Umbilical cord (tissue), 2 donors: ENCODE data around the gene TXNRD2. TPM values are rescaled to one million over a fixed set of nuclear protein-coding genes. Genes with fewer than 3 reads are reported as not detected.
A peak's percentile ranks its signal among the peaks of the same experiment; 100 is the strongest.

Experiments
- DNase-seq: peaks from one replicate; pipeline ENCODE4 v3.0.0-alpha.2; 2015; ENCODE audit warnings: low spot score
- total RNA-seq: library from RNA; depleted of rRNA; stranded (reverse); fragments of >200 nt; gene quantifications from one replicate; pipeline ENCODE4 v1.2.3, GENCODE V29; 2014; ENCODE audit warnings: low replicate concordance; ENCODE audit not compliant: insufficient read depth

The TXNRD2 gene
- total RNA-seq, 1 donor from 2014 or later: 32.0 TPM

GRCh38 chr22:19980766-19981165, 39.1 kb upstream of the TXNRD2 start:
- no peak for DNase-seq

- DNase-seq: no peak
These were observed 38.3 kb upstream of the TXNRD2 start for GRCh38 chr22:19979712-19980493.

- DNase-seq: no peak
These were observed 37.1 kb upstream of the TXNRD2 start for GRCh38 chr22:19978748-19979147.

GRCh38 chr22:19977296-19978243, 36.0 kb upstream of the TXNRD2 start:
- no peak for DNase-seq

DNA sequence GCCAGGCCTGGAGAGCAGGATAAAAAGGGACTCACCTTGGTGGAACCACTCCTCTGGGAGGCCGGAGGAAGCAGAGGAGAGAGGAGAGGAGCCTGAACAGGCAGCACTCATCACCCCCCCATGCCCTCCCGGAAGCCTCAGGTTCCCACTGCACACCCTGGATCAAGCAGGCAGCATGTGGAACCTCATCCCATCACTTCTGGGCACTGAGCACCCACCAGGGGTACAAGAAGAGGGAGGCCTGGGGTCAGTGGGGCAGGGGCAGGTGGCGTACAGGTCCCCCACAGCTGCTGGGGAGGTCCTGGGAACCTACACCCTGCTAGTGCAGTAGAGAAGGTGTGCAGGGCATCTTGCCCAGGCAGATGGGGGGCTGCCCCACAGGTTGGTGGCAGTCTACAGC, 35.1 kb upstream of the TXNRD2 start:
- DNase-seq: no peak

DNA sequence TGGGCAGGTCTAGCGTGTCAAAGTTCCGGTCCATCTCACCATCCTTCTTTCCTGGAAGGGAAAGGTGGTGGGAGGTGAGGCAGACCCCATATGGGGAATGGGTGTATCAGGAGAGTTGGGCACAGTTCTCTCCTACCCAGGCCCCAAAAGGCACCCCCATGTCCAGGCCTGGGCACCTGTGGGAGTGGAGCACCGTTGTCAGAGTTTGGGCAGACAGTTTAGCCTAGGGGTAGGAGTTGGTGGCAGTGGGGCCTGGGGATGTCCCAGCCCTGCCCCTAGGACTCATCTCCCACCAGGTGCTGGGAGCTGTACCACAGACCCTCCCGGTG, 34.1 kb upstream of the TXNRD2 start:
- DNase-seq: no peak

- no peak for DNase-seq
These were observed 33.5 kb upstream of the TXNRD2 start for GRCh38 chr22:19974935-19975706.

DNA sequence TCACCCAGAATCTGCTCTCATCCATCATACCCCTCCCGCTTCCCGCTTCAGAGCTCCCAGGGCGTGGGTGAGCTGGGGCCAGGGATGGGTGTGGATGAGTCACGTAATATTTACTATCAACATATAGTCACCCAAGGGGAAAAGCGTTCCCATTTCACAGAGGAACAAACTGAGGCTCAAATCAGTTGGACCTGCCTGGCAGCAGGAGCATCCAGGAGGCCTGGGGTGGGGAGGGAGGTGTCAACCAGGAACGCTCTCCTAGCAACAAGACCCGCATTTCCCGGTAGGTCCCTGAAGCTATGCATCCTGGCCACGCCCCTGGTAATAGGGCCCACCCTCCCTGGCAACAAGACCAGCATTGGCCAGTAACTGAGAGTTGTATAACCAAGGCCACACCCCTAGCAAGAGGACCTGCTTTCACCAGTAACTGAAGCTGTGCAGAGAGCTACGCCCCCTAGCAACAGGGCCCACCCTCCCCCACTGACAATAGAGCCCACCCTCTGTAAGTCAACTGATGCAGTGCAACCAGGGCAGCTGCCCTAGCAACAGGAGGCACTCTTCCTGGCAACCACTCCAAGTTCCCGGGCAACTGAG, 32.7 kb upstream of the TXNRD2 start:
- DNase-seq: peak; percentile 63

DNA sequence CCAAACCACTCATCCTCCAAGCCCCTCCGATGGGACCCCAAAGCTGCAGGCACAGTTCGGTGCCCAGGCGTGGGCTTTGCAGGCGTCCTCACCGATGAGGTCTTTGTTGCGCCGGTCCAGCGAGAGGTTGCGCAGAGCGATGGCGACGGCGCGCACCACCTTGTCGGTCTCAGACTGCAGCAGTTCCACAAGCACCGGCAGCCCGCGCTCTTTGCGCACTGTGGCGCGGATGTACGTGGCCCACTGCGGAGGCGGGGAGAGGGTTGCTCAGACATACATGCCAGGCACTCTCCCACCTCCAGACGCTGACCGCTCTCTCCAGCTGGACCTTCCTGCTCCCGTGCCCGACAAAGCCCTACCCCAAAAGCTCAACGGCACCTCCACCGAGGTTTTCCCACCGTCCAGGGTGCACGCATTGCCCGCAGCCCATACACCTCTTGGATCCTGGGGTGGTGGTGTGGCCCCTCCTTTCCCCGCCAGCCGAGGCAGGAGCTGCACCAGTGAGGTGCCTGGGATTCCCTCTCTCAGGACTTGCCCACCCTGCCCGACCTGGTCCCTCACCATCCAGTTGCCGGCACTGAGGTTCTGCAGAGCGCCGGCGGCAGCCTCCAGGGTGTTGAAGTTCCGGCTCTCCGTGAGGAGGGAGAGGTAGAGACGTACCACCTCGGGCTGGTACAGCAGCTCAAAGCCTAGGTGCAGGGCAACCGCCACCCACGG, 32.1 kb upstream of the TXNRD2 start:
- DNase-seq: no peak

- DNase-seq: no peak
These were observed 31.3 kb upstream of the TXNRD2 start for GRCh38 chr22:19972652-19973550.

- no peak for DNase-seq
These were observed 30.6 kb upstream of the TXNRD2 start for GRCh38 chr22:19972251-19972650.

DNA sequence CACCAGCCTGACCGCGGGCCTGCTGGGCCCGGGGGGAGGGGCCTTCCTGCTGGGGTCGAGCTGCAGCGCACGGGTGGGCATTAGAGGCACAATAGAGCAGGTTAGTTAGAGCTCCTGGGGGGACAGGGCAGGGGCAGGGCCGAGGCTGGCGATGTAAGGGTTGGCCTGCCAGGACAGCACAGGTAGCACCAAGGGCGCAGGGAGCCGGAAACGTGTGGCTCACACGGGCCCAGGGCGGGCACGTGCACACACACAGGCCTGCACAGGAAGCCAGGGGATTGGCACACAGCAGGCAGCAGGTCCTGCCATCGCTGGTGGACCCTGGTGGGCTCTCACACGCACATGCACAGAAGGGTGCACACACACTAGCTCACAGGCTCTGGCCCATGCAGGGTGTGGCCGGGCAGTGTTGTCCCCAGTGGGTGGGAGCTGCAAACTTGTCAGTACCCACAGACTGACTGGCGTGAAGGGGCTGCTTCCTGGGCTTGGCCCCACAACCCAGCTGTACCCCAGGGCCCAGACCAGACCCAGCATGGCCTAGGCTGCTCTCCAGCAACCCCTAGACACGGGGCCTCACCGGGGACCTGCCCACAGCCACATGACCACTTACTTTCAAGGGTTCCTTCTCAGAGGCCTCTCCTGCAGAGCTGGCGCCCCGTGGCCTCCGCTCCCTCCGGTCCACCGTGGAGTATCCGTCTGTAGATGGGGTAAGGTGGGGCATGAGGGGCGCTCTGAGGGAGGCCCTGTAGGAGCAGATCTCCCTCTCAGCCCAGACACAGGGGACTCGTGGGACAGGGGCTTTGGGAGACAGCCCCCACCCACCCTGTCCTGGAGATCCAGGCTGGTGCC, 29.9 kb upstream of the TXNRD2 start:
- no peak for DNase-seq

DNA sequence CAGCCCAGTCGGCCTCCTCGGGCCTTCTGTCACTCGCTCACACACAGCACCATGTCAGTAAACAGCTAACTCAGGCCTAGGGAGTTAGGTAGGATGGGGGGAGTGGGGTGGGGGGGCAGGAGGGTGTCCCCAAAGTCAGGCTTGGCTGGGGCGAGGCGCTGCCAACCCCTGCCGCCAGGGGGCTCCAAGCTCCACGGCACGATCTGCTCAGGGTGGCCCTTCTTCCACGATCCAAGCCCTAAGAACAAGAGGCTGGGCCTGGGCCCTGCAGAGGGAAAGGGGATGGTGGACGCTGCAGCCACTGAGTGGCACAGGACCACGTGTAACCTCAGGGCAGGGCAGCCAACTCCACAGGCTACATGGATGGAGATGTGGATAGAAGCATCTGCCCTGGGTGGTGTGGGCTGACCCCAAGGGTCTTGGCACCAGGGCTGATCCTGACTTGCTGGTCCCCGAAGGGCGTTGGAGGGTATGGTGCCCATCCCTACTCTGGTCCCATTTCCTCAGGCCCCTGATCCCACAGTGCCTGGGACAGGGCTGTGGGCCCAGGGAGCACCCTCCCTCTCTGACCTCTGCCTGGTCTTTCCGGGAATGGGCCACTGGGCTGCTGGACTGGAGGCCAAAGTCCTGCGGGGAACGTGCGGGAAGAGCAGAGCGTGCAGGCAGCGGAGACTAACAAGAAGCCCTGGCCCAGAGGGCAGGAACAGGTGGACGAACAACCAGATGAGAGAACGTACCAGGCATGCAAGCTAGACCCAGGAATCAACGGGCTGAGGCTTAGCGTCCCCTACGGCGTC, 29.1 kb upstream of the TXNRD2 start:
- DNase-seq: peak; percentile 57

DNA sequence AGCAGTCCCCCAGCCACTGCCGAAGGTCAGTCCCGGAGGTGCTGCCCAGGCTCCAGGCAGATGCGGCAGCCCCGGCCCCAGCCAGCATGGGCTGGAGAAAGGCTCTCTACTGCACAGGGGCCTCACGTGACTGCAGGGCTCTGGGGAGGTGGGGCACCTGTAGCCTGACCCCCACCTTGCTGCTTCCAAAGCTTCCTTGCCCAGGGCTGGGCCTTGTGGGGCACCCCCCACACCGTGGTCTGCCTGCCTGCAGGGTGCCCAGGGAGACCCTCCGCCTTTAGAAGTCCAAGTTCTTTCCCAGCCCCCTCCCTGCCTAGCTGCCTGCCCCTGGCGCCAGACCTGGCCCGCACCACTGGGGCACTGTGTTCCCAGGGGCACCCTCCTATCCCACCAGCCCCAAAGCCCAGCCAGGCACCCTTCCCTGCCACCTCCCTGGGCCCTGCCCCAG, 28.4 kb upstream of the TXNRD2 start:
- no peak for DNase-seq

- DNase-seq: no peak
These were observed 27.7 kb upstream of the TXNRD2 start for GRCh38 chr22:19969141-19969928.

GRCh38 chr22:19968450-19968891, 26.9 kb upstream of the TXNRD2 start:
- no peak for DNase-seq

- DNase-seq: no peak
These were observed 26.3 kb upstream of the TXNRD2 start for GRCh38 chr22:19967850-19968449.
